H1 (cell line): ENCODE measurements around the gene MMP24. TPM values are rescaled to one million over a fixed set of nuclear protein-coding genes. Genes with fewer than 3 reads are reported as not detected.

Experiments used
- CTCF ChIA-PET: fragments of 300-600 bp; sonication (Branson Sonifier 250); formaldehyde crosslinking; loops from one replicate; lab custom pipeline; 2021; ENCODE audit not compliant: partially characterized antibody; lab: Charles Lee
- POLR2A ChIA-PET: fragments of 300-600 bp; sonication (Branson Sonifier 250); formaldehyde crosslinking; loops from one replicate; lab custom pipeline; 2021; ENCODE audit warnings: inconsistent platforms; ENCODE audit not compliant: partially characterized antibody; lab: Charles Lee
- DNase-seq, 2 experiments: peaks; one replicate each; pipeline versions ENCODE4 v3.0.0 to v3.0.0-alpha.2; 2010 to 2022; ENCODE audit warnings: low spot score in 2 of 2, low read depth in 1 of 2, mixed read lengths in 1 of 2
- FAIRE-seq: peaks from 2 replicates; lab custom pipeline; 2011; peaks lifted over from hg19 to GRCh38; lab: Jason Lieb, UNC
- H2AFZ ChIP-seq: 2 replicates; pipeline ENCODE4 v1.8.1; 2012; ENCODE audit warnings: low read length, inconsistent platforms
- H2AK5ac ChIP-seq: 2 replicates; pipeline ENCODE4 v1.6.1; 2013; ENCODE audit warnings: low read depth, low read length
- H2BK120ac ChIP-seq: replicated peaks from 2 replicates; pipeline ENCODE3; 2013; ENCODE audit warnings: low read depth, low read length, inconsistent platforms
- H2BK12ac ChIP-seq: 2 replicates; pipeline ENCODE4 v1.6.1; 2013; ENCODE audit warnings: low read depth, low read length
- H2BK15ac ChIP-seq: 2 replicates; pipeline ENCODE4 v1.6.1; 2013; ENCODE audit warnings: low read length
- H2BK20ac ChIP-seq: 2 replicates; pipeline ENCODE4 v1.6.1; 2013; ENCODE audit warnings: low read length
- H2BK5ac ChIP-seq: 2 replicates; pipeline ENCODE4 v1.6.1; 2013; ENCODE audit warnings: low read depth, low read length
- H3K14ac ChIP-seq: 2 replicates; pipeline ENCODE4 v1.6.1; 2013; ENCODE audit warnings: inconsistent platforms; ENCODE audit not compliant: insufficient read length
- H3K18ac ChIP-seq: 2 replicates; pipeline ENCODE4 v1.6.1; 2013; ENCODE audit warnings: low read length; ENCODE audit errors: extremely low read depth
- H3K23ac ChIP-seq: 2 replicates; pipeline ENCODE4 v1.6.1; 2013; ENCODE audit warnings: inconsistent platforms; ENCODE audit not compliant: insufficient read length
- H3K23me2 ChIP-seq: 2 replicates; pipeline ENCODE4 v1.6.1; 2013; ENCODE audit warnings: low read depth, low read length
- H3K27ac ChIP-seq: 2 replicates; pipeline ENCODE4 v1.6.1; 2011; ENCODE audit warnings: low read depth, low read length, inconsistent platforms
- H3K27me3 ChIP-seq, 4 experiments: replicated peaks in 1 of 4; 1 replicate in 1 of 4; 2 replicates in 3 of 4; pipeline versions ENCODE4 v1.6.1 to v1.8.1; 2011 to 2013; ENCODE audit warnings: low read length in 3 of 4, mild to moderate bottlenecking in 3 of 4, inconsistent platforms in 2 of 4, mixed read lengths in 2 of 4, moderate library complexity in 1 of 4; ENCODE audit not compliant: control insufficient read depth in 3 of 4, insufficient read depth in 3 of 4; ENCODE audit errors: extremely low read depth in 1 of 4
- H3K36me3 ChIP-seq, 4 experiments: 2 replicates each; pipeline versions ENCODE4 v1.6.1 to v1.8.1; 2011 to 2013; ENCODE audit warnings: mild to moderate bottlenecking in 4 of 4, low read length in 3 of 4, moderate library complexity in 2 of 4, control low read depth in 1 of 4, inconsistent platforms in 1 of 4; ENCODE audit not compliant: insufficient read depth in 4 of 4, control insufficient read depth in 2 of 4
- H3K4ac ChIP-seq: replicated peaks from 2 replicates; pipeline ENCODE3; 2013; ENCODE audit warnings: low read length, low read depth, mixed read lengths, inconsistent platforms; ENCODE audit not compliant: insufficient read length
- H3K4me1 ChIP-seq, 4 experiments: replicated peaks in 1 of 4; 1 replicate in 1 of 4; 2 replicates in 3 of 4; pipeline versions ENCODE4 v1.6.1 to v1.8.1; 2011 to 2013; ENCODE audit warnings: low read length in 3 of 4, inconsistent platforms in 2 of 4, mixed read lengths in 1 of 4; ENCODE audit not compliant: insufficient read depth in 4 of 4, control insufficient read depth in 3 of 4
- H3K4me2 ChIP-seq, 2 experiments: 2 replicates each; pipeline versions ENCODE4 v1.6.1 to v1.8.1; 2011 to 2013; ENCODE audit warnings: low read depth in 2 of 2, low read length in 2 of 2, control low read depth in 1 of 2, inconsistent platforms in 1 of 2, mild to moderate bottlenecking in 1 of 2; ENCODE audit not compliant: insufficient read depth in 1 of 2
- H3K4me3 ChIP-seq, 4 experiments: fragments of 200-600, 300-600 bp in 1 of 4; sonication (generic), shearing (Covaris generic), sonication (Bioruptor Twin) in 1 of 4; 2 replicates each; pipeline versions ENCODE4 v1.5.1 to v1.8.1; 2011 to 2016; ENCODE audit warnings: low read length in 4 of 4, low read depth in 3 of 4, control low read depth in 2 of 4, inconsistent platforms in 2 of 4, mild to moderate bottlenecking in 2 of 4, mixed read lengths in 1 of 4, moderate library complexity in 1 of 4; ENCODE audit not compliant: insufficient read depth in 2 of 4; ENCODE audit errors: extremely low read depth in 1 of 4
- H3K56ac ChIP-seq: replicated peaks from 2 replicates; pipeline ENCODE3; 2013; ENCODE audit warnings: low read depth, mild to moderate bottlenecking, mixed read lengths, low read length, inconsistent platforms; ENCODE audit not compliant: insufficient read length
- H3K79me1 ChIP-seq: 2 replicates; pipeline ENCODE4 v1.6.1; 2013; ENCODE audit warnings: low read depth, low read length, control low read depth
- H3K79me2 ChIP-seq, 2 experiments: 2 replicates each; pipeline versions ENCODE4 v1.6.1 to v1.8.1; 2012 to 2013; ENCODE audit warnings: low read length in 2 of 2, mild to moderate bottlenecking in 2 of 2, inconsistent platforms in 1 of 2; ENCODE audit not compliant: insufficient read depth in 2 of 2, control insufficient read depth in 1 of 2
- H3K9ac ChIP-seq, 4 experiments: replicated peaks in 1 of 4; 1 replicate in 1 of 4; 2 replicates in 3 of 4; pipeline versions ENCODE4 v1.6.1 to v1.8.1; 2011 to 2013; ENCODE audit warnings: low read depth in 3 of 4, low read length in 3 of 4, control low read depth in 2 of 4, mild to moderate bottlenecking in 2 of 4, moderate library complexity in 2 of 4, inconsistent platforms in 1 of 4; ENCODE audit errors: extremely low read depth in 1 of 4
- H3K9me3 ChIP-seq, 2 experiments: 2 replicates each; pipeline versions ENCODE4 v1.6.1 to v1.8.1; 2012 to 2013; ENCODE audit warnings: mild to moderate bottlenecking in 2 of 2, moderate library complexity in 2 of 2, control low read depth in 1 of 2, inconsistent platforms in 1 of 2, low read depth in 1 of 2, low read length in 1 of 2, mixed read lengths in 1 of 2; ENCODE audit not compliant: insufficient read depth in 2 of 2
- H4K20me1 ChIP-seq, 2 experiments: replicated peaks in 1 of 2; 2 replicates each; pipeline versions ENCODE3 to v1.8.1; 2011 to 2013; ENCODE audit warnings: inconsistent platforms in 2 of 2, low read length in 2 of 2, mild to moderate bottlenecking in 1 of 2; ENCODE audit not compliant: insufficient read depth in 2 of 2, control insufficient read depth in 1 of 2
- H4K5ac ChIP-seq: 2 replicates; pipeline ENCODE4 v1.6.1; 2013; ENCODE audit warnings: low read length, low read depth, mixed read lengths, inconsistent platforms; ENCODE audit not compliant: insufficient read length
- H4K8ac ChIP-seq: 2 replicates; pipeline ENCODE4 v1.8.0; 2013; ENCODE audit warnings: mild to moderate bottlenecking, moderate library complexity, low read length, inconsistent platforms; ENCODE audit not compliant: insufficient read depth; ENCODE audit errors: extremely low read depth
- H4K91ac ChIP-seq: replicated peaks from 2 replicates; pipeline ENCODE3; 2013; ENCODE audit warnings: low read length, mixed read lengths, inconsistent platforms; ENCODE audit not compliant: insufficient read length
- WGBS, 2 experiments: shearing (Covaris generic) in 1 of 2; methylation state at CpG; one replicate each; pipeline versions ENCODE4 v1.1.6 to v1.1.7; 2013 to 2015; ENCODE audit warnings: low lambda C conversion rate in 2 of 2, mixed read lengths in 2 of 2, inconsistent platforms in 1 of 2, low coverage in 1 of 2, missing lambda C conversion rate in 1 of 2; ENCODE audit not compliant: insufficient replicate concordance in 2 of 2, insufficient coverage in 1 of 2, insufficient read length in 1 of 2; ENCODE audit errors: extremely low coverage in 1 of 2, missing lambda C conversion rate in 1 of 2; 5-methylcytosine and 5-hydroxymethylcytosine counted together
- polyA plus RNA-seq, 7 experiments: library from polyadenylated mRNA; depleted of rRNA in 3 of 7; stranded (reverse) in 5 of 7; unstranded in 2 of 7; fragments of >200 nt in 5 of 7; fragments of 200-250 nt in 2 of 7; gene quantifications; 1 replicate in 5 of 7; 2 replicates in 1 of 7; 4 replicates in 1 of 7; pipeline versions ENCODE4 v1.2.1 to v1.2.3, GENCODE V29; 2011 to 2013; ENCODE audit warnings: missing spikeins in 2 of 7, mixed read lengths in 2 of 7
- total RNA-seq: library from RNA; stranded (reverse); fragmentation: NEBNext Ultra II Directional; extraction: Animal tissue kit (Norgen Biotek cat#: 25700); gene quantifications from 2 replicates; pipeline ENCODE4 v1.2.1, GENCODE V29; 2021
- TF ChIP-seq, protein P1 (sequence below): IDR thresholded peaks from 2 replicates; pipeline ENCODE4 v1.6.1; 2012; ENCODE audit warnings: low read length, inconsistent platforms

Gene MMP24
- total and polyA plus RNA-seq, 2 of the 8 experiments (the other 6 are each of a cell fraction or from before 2014, with no cell fraction given) = 18.8 to 21.4 TPM

DNA sequence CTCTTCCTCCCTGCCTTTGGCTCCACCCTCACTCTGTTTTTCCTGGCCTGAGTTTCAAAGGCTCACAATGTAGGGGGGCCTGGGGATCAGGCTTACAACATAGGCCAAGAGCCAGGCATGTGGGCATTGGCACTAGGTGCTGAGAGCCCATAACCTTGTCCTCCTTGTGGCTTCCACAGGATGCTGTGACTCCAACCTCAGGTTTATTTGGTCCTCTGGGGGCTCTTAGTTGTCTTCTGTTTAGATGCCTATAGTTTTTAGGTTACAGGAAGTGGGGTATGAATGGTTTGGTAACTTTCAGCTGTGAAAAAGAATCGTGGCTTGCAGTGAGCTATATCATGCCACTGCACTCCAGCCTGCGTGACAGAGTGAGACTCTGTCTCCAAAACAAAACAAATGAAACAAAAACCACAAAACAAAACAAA, 25.6 kb downstream of the MMP24 start:
- Histone ChIP-seq H4K5ac (no peak overlapping the region), H2AK5ac (no peak overlapping the region), H2BK12ac (0 out of 2 replicates have a peak overlapping the region, but pooled peaks have one; percentile 60), H3K4me3 (no peak overlapping the region), H4K91ac (no peak overlapping the region), H3K23ac (no peak overlapping the region), H2BK20ac (no peak overlapping the region), H3K56ac (no peak overlapping the region), H3K4ac (no peak overlapping the region), H3K9ac (no peak overlapping the region), H4K20me1 (no peaks in the 10 kb centered on the region), H3K79me1 (no peaks in the 10 kb centered on the region), H2AFZ (no peak overlapping the region), H2BK120ac (no peak overlapping the region), H3K27me3 (no peaks in the 10 kb centered on the region), H3K4me2 (no peak overlapping the region)
- 94% methylated on average over 2 of the region's 2 CpGs; no CpG with 5 or more reads in 1 of the 2 experiments for WGBS, 2 experiments
- FAIRE-seq = no peak
- TF ChIP-seq, protein P1, sequence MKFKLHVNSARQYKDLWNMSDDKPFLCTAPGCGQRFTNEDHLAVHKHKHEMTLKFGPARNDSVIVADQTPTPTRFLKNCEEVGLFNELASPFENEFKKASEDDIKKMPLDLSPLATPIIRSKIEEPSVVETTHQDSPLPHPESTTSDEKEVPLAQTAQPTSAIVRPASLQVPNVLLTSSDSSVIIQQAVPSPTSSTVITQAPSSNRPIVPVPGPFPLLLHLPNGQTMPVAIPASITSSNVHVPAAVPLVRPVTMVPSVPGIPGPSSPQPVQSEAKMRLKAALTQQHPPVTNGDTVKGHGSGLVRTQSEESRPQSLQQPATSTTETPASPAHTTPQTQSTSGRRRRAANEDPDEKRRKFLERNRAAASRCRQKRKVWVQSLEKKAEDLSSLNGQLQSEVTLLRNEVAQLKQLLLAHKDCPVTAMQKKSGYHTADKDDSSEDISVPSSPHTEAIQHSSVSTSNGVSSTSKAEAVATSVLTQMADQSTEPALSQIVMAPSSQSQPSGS = no peak
- TF ChIP-seq, all 59 proteins: peak for 0
- peak overlapping the region; percentile 75; the same call in 1 of the 2 replicates for H2BK15ac ChIP-seq
- no peak overlapping the region for H4K8ac ChIP-seq
- 0 out of 7 replicates have a peak, but pooled peaks cover 0 to 2% (median 0%) of the 10 kb centered on the region in 4 experiments for H3K4me1 ChIP-seq
- no peak for DNase-seq
- ChIA-PET POLR2A (interaction anchor here (1.0 to 7.5 kb wide), 4 partner anchors 8 to 26 kb away, joined by 3 to 52 read pairs (median 10); partner anchors contain the start of gene MMP24OS), CTCF (interaction anchor here (0.6 to 1.5 kb wide), 3 partner anchors 11 to 43 kb away, joined by 3 read pairs; no protein-coding TSS in a partner anchor)
- no peak overlapping the region for H3K18ac ChIP-seq
- H3K79me2 ChIP-seq = no peaks in the 10 kb centered on the region
- H3K14ac ChIP-seq = no peak overlapping the region
- H3K36me3 ChIP-seq = peaks cover 0 to 24% (median 0%) of the 10 kb centered on the region in 4 experiments; a peak in 3 of 8 replicates
- H2BK5ac ChIP-seq = no peak overlapping the region
- H3K27ac ChIP-seq = no peak overlapping the region
- no peaks in the 10 kb centered on the region for H3K23me2 ChIP-seq
- H3K9me3 ChIP-seq = no peaks in the 10 kb centered on the region
